ENCODE results near the gene ZNF699. TPM values are rescaled to one million over a fixed set of nuclear protein-coding genes. Genes with fewer than 3 reads are reported as not detected.
A peak's percentile ranks its signal among the peaks of the same experiment; 100 is the strongest.

The ZNF699 gene
- total and polyA plus RNA-seq, 2 of the 4 experiments (the other 2 are of a cell fraction) = 1.3 to 7.3 TPM

- POLR2A ChIA-PET (ENCODE audit: unreplicated experiment) = no interaction called here
Measured at GRCh38 chr19:9309974-9310446, 372 bp upstream of the ZNF699 start.

More at GRCh38 chr19:9309974-9310446, 372 bp upstream of the ZNF699 start:
- no peaks in the 10 kb centered on the region; the same call in 1 of the 2 replicates for H3K9me1 ChIP-seq (ENCODE audit: insufficient read depth, low read length)
- peak overlapping the region; percentile 73; the same call in 1 of the 2 replicates for H2BK20ac ChIP-seq (ENCODE audit: low read depth, low read length)
- peak overlapping the region; percentile 99 for H2AFZ ChIP-seq (replicated peaks; ENCODE audit: low read length, poor library complexity)
- peak overlapping the region; percentile 13 for H4K5ac ChIP-seq (ENCODE audit: low read depth, low read length)
- peak overlapping the region; percentile 78 to 92 for H4K8ac ChIP-seq (ENCODE audit: low read depth in 2 of 2, low read length in 2 of 2)
- no peak overlapping the region for H2AK5ac ChIP-seq (ENCODE audit: low read depth, low read length)
- peak overlapping the region; percentile 71 for H2AK9ac ChIP-seq (replicated peaks; ENCODE audit: low read depth, low read length, poor library complexity)
- 0% methylated on average over 4 of the region's 13 CpGs; no CpG with 5 or more reads in 1 of the 2 experiments for WGBS, 2 experiments (ENCODE audit: extremely low coverage in 2 of 2, insufficient read length in 1 of 2)
- H3K4me2 ChIP-seq (ENCODE audit: low read depth, low read length) = peak overlapping the region; percentile 44
- H2BK5ac ChIP-seq (ENCODE audit: low read depth, low read length, poor library complexity, severe bottlenecking) = peak overlapping the region; percentile 52
- H3K27ac ChIP-seq (ENCODE audit: insufficient read depth, low read length) = peak overlapping the region; percentile 44
- 0 out of 2 replicates have a peak, but pooled peaks cover 2% of the 10 kb centered on the region for H3K4me1 ChIP-seq (ENCODE audit: control insufficient read depth, insufficient read depth, low read length)
- H3K18ac ChIP-seq (ENCODE audit: low read depth, low read length) = 0 out of 2 replicates have a peak overlapping the region, but pooled peaks have one; percentile 1
- peak; percentile 88 for ATAC-seq (ENCODE audit: low read depth)
- DNase-seq = peak; percentile 84
- intact Hi-C loops (cut with micrococcal nuclease) = loop anchor here (1.0 to 10.0 kb wide), 3 partner anchors 14 to 275 kb away; partner anchors contain the start of genes ZNF121, ZNF317 and ZNF559
- dilution Hi-C loops (cut with HindIII; ENCODE audit: low sequenced_read_pairs, unreplicated experiment) = no loop called here
- H2BK15ac ChIP-seq (ENCODE audit: low read depth, low read length) = peak overlapping the region; percentile 53; the same call in 1 of the 3 replicates
- peak overlapping the region; percentile 94 for H3K4me3 ChIP-seq (ENCODE audit: insufficient read depth, low read depth, low read length)
- H3K9me3 ChIP-seq (ENCODE audit: control insufficient read depth, insufficient read depth, low read length) = no peaks in the 10 kb centered on the region; the same call in 1 of the 2 replicates
- H4K91ac ChIP-seq (ENCODE audit: insufficient read depth, low read depth, low read length) = peak overlapping the region; percentile 91
- no peaks in the 10 kb centered on the region; the same call in 1 of the 2 replicates for H3K36me3 ChIP-seq (ENCODE audit: control insufficient read depth, insufficient read depth, low read length)
- peak; percentile 20 for TF ChIP-seq RCOR1 (IDR thresholded peaks at IDR 0.05; ENCODE audit: insufficient replicate concordance, low read length)
- no peak for TF ChIP-seq MAFK (IDR thresholded peaks at IDR 0.05; ENCODE audit: low read depth, low read length)
- peak; percentile 90 for TF ChIP-seq MAZ (IDR thresholded peaks at IDR 0.05; ENCODE audit: borderline replicate concordance, low read depth, low read length)
- peak overlapping the region; percentile 91 for H2BK120ac ChIP-seq (ENCODE audit: low read depth, low read length)
- H3K79me1 ChIP-seq (ENCODE audit: low read depth in 1 of 2, low read length in 2 of 2) = peaks cover 2% of the 10 kb centered on the region in 2 experiments; a peak in 1 of 4 replicates
- H3K23ac ChIP-seq (ENCODE audit: low read depth, low read length) = no peak overlapping the region
- H3K27me3 ChIP-seq (ENCODE audit: control insufficient read depth, insufficient read depth, low read length) = no peaks in the 10 kb centered on the region
- BruUV-seq (replicated peaks) = no TSS peak
- CTCF ChIA-PET = no interaction called here
- in situ Hi-C loops (cut with MboI; ENCODE audit: low sequenced_read_pairs) = no loop called here
- no peaks in the 10 kb centered on the region for H4K20me1 ChIP-seq (ENCODE audit: insufficient read depth, low read length)
- H3K9ac ChIP-seq (ENCODE audit: low read depth, low read length) = 0 out of 2 replicates have a peak overlapping the region, but pooled peaks have one; percentile 15
- H3K14ac ChIP-seq (replicated peaks; ENCODE audit: low read depth, low read length) = peak overlapping the region; percentile 62
- peak overlapping the region; percentile 63; the same call in 1 of the 2 replicates for H3K56ac ChIP-seq (ENCODE audit: extremely low read depth, insufficient read depth, low read length)
- peak overlapping the region; percentile 84 for H3K4ac ChIP-seq (ENCODE audit: low read depth, low read length)
